Amniotic stem cell (primary cell): ENCODE results near the gene SETD1B.

Experiments
- DNase-seq: peaks from one replicate; lab custom pipeline; 2025; lab: John Stamatoyannopoulos, UW

The SETD1B gene

GRCh38 chr12:121807642-121808347, 4.0 kb downstream of the SETD1B start:
- no peak for DNase-seq

GRCh38 chr12:121808623-121809022, 4.8 kb downstream of the SETD1B start:
- no peak for DNase-seq

GRCh38 chr12:121809712-121810116, 5.9 kb downstream of the SETD1B start:
- no peak for DNase-seq

GRCh38 chr12:121810234-121810817, 6.5 kb downstream of the SETD1B start:
- no peak for DNase-seq

GRCh38 chr12:121810833-121811433, 7.1 kb downstream of the SETD1B start:
- DNase-seq: no peak

GRCh38 chr12:121811434-121812319, 7.9 kb downstream of the SETD1B start:
- peak; percentile 27 for DNase-seq

GRCh38 chr12:121812320-121812871, 8.6 kb downstream of the SETD1B start:
- DNase-seq: no peak

GRCh38 chr12:121812921-121813896, 9.4 kb downstream of the SETD1B start:
- no peak for DNase-seq

- no peak for DNase-seq
Observed at GRCh38 chr12:121813951-121814350, 10.1 kb downstream of the SETD1B start.

- no peak for DNase-seq
Observed at GRCh38 chr12:121814429-121815119, 10.8 kb downstream of the SETD1B start.

- DNase-seq: no peak
Observed at GRCh38 chr12:121815263-121815662, 11.5 kb downstream of the SETD1B start.

- DNase-seq: no peak
Observed at GRCh38 chr12:121816925-121817647, 13.3 kb downstream of the SETD1B start.

- DNase-seq: no peak
Observed at GRCh38 chr12:121817648-121818043, 13.8 kb downstream of the SETD1B start.

- no peak for DNase-seq
Observed at GRCh38 chr12:121819212-121819949, 15.6 kb downstream of the SETD1B start.

GRCh38 chr12:121820056-121820455, 16.2 kb downstream of the SETD1B start:
- no peak for DNase-seq

GRCh38 chr12:121822393-121823100, 18.7 kb downstream of the SETD1B start:
- DNase-seq: no peak

GRCh38 chr12:121823101-121823726, 19.4 kb downstream of the SETD1B start:
- no peak for DNase-seq

- no peak for DNase-seq
Observed at GRCh38 chr12:121823727-121824115, 19.9 kb downstream of the SETD1B start.
